ENCODE results near the gene COG5. TPM values are rescaled to one million over a fixed set of nuclear protein-coding genes. Genes with fewer than 3 reads are reported as not detected.
A peak's percentile ranks its signal among the peaks of the same experiment; 100 is the strongest.

COG5 gene
- total and polyA plus RNA-seq, 2 of the 4 experiments (the other 2 are of a cell fraction) = 18.5 to 27.4 TPM

GRCh38 chr7:107593025-107593410 lies 29.3 kb upstream of the COG5 start:
- peak overlapping the region; percentile 36; the same call in 1 of the 2 replicates for H2BK120ac ChIP-seq (ENCODE audit: low read depth, low read length)
- no peak overlapping the region for H3K4me2 ChIP-seq (ENCODE audit: low read depth, low read length)
- no peak overlapping the region for H2AFZ ChIP-seq (replicated peaks; ENCODE audit: low read length, poor library complexity)
- no TSS peak for BruUV-seq (replicated peaks)
- no peak overlapping the region for H3K4ac ChIP-seq (ENCODE audit: low read depth, low read length)
- no peak overlapping the region for H2AK9ac ChIP-seq (replicated peaks; ENCODE audit: low read depth, low read length, poor library complexity)
- H4K8ac ChIP-seq (ENCODE audit: low read depth in 2 of 2, low read length in 2 of 2) = no peak overlapping the region
- peaks cover 3% of the 10 kb centered on the region for H3K9me1 ChIP-seq (ENCODE audit: insufficient read depth, low read length)
- no peak overlapping the region; the same call in 1 of the 2 replicates for H4K5ac ChIP-seq (ENCODE audit: low read depth, low read length)
- H3K27me3 ChIP-seq (ENCODE audit: control insufficient read depth, insufficient read depth, low read length) = no peaks in the 10 kb centered on the region
- no peak overlapping the region for H3K18ac ChIP-seq (ENCODE audit: low read depth, low read length)
- no peak overlapping the region for H2BK20ac ChIP-seq (ENCODE audit: low read depth, low read length)
- H2BK15ac ChIP-seq (ENCODE audit: low read depth, low read length) = no peak overlapping the region
- 0 out of 2 replicates have a peak overlapping the region, but pooled peaks have one; percentile 39 for H3K14ac ChIP-seq (replicated peaks; ENCODE audit: low read depth, low read length)
- H3K56ac ChIP-seq (ENCODE audit: extremely low read depth, insufficient read depth, low read length) = no peak overlapping the region
- H2AK5ac ChIP-seq (ENCODE audit: low read depth, low read length) = 0 out of 2 replicates have a peak overlapping the region, but pooled peaks have one; percentile 56
- H3K9me3 ChIP-seq (ENCODE audit: control insufficient read depth, insufficient read depth, low read length) = no peaks in the 10 kb centered on the region
- no peak overlapping the region for H3K4me3 ChIP-seq (ENCODE audit: insufficient read depth, low read depth, low read length)
- no peaks in the 10 kb centered on the region; the same call in 1 of the 2 replicates for H3K4me1 ChIP-seq (ENCODE audit: control insufficient read depth, insufficient read depth, low read length)
- no peak overlapping the region for H4K91ac ChIP-seq (ENCODE audit: insufficient read depth, low read depth, low read length)
- peaks cover 11 to 28% of the 10 kb centered on the region in 2 experiments; a peak in 3 of 4 replicates for H3K79me1 ChIP-seq (ENCODE audit: low read depth in 1 of 2, low read length in 2 of 2)
- no peak overlapping the region for H3K27ac ChIP-seq (ENCODE audit: insufficient read depth, low read length)
- DNase-seq (no peak), ATAC-seq (ENCODE audit: low read depth) (no peak)
- TF ChIP-seq USF2 (IDR thresholded peaks at IDR 0.05; ENCODE audit: low read depth, low read length) = no peak
- no peak for TF ChIP-seq RAD21 (IDR thresholded peaks at IDR 0.05; ENCODE audit: low read length)
- no peak for TF ChIP-seq MAFK (IDR thresholded peaks at IDR 0.05; ENCODE audit: low read depth, low read length)
- no peak for TF ChIP-seq SMC3 (IDR thresholded peaks at IDR 0.05; ENCODE audit: low read depth, low read length)
- TF ChIP-seq CEBPB (IDR thresholded peaks at IDR 0.05; ENCODE audit: low read depth, low read length) = no peak
- TF ChIP-seq RFX5 (IDR thresholded peaks at IDR 0.05; ENCODE audit: low read depth, low read length) = no peak
- no peak for TF ChIP-seq CTCF (conservative IDR thresholded peaks at IDR 0.05; ENCODE audit: low read depth, low read length)
- no peaks in the 10 kb centered on the region for H4K20me1 ChIP-seq (ENCODE audit: insufficient read depth, low read length)
- CTCF ChIA-PET = no interaction called here
- H3K36me3 ChIP-seq (ENCODE audit: control insufficient read depth, insufficient read depth, low read length) = peaks cover 6% of the 10 kb centered on the region
- WGBS, 2 experiments (ENCODE audit: extremely low coverage in 2 of 2, insufficient read length in 1 of 2) = no CpG with 5 or more reads among the region's 1 CpG
- intact Hi-C loops (cut with micrococcal nuclease) = no loop called here
- in situ Hi-C loops (cut with MboI; ENCODE audit: low sequenced_read_pairs) = no loop called here
- H3K23ac ChIP-seq (ENCODE audit: low read depth, low read length) = no peak overlapping the region
- POLR2A ChIA-PET (ENCODE audit: unreplicated experiment) = no interaction called here
- no peak overlapping the region for H3K9ac ChIP-seq (ENCODE audit: low read depth, low read length)
- peak overlapping the region; percentile 20 for H2BK5ac ChIP-seq (ENCODE audit: low read depth, low read length, poor library complexity, severe bottlenecking)
- dilution Hi-C loops (cut with HindIII; ENCODE audit: low sequenced_read_pairs, unreplicated experiment) = no loop called here

All from IMR-90 (cell line).